ENCODE data around the gene ADCYAP1R1.

Gene ADCYAP1R1

DNA sequence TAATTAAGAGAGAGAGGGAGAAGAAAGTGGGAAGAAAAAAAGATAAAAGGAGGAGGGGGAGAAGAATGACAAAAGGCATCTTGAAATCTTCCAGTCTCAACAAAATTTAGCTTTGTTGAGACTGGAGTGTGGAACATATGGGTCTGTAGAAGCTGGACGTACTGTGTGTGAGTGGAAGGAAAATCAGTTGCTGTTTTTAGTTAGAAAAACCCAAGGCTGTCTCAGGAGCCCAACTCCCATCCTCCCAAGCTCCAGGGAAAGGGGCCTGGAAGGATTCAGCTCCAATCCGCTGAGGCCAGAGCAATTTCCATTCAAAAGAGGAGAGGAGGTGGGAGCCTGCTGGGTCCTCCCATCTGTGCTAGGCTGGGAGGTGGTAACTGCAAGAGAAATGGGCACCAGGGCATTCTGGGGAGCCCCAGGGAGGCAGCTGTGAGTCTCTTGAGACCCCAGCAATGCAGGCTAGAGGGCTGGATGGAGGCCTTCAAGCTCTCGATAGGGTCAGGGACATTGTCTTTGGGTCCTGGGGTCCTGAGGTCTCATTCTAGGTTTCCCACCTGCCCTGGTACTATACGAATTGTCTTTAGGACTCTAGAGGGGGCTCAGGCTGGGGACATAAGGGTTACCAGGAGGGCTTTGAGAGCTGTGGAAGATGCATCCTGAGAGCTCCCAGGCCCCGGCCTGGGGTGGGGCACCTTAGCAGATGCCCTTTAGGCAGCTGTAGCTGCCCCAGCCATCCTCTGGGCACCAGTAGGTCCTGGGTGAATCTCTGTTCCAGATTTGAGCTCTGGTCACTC is 21.4 kb downstream of the ADCYAP1R1 start:
- TF ChIP-seq, protein P1, sequence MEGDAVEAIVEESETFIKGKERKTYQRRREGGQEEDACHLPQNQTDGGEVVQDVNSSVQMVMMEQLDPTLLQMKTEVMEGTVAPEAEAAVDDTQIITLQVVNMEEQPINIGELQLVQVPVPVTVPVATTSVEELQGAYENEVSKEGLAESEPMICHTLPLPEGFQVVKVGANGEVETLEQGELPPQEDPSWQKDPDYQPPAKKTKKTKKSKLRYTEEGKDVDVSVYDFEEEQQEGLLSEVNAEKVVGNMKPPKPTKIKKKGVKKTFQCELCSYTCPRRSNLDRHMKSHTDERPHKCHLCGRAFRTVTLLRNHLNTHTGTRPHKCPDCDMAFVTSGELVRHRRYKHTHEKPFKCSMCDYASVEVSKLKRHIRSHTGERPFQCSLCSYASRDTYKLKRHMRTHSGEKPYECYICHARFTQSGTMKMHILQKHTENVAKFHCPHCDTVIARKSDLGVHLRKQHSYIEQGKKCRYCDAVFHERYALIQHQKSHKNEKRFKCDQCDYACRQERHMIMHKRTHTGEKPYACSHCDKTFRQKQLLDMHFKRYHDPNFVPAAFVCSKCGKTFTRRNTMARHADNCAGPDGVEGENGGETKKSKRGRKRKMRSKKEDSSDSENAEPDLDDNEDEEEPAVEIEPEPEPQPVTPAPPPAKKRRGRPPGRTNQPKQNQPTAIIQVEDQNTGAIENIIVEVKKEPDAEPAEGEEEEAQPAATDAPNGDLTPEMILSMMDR (IDR thresholded peaks at IDR 0.05; ENCODE audit: low read length, missing control alignments), result no peak
- no peak overlapping the region for H3K4me3 ChIP-seq (replicated peaks; ENCODE audit: low read depth, low read length)
- DNase-seq (ENCODE audit: low read depth), result no peak

DNA sequence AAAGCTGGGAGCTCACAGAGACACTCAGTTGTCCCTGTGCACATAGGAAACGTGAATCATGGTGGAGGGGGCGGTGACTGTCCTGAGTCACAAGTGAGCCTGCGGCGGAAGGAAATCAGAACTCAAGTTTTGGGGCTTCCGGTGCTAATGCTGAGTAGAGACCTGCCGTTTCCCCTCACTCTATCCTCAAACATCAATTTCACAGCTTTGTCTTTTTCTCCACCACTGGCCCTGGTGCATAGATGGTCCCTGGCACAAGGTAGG is 21.9 kb downstream of the ADCYAP1R1 start:
- DNase-seq (ENCODE audit: low read depth), result no peak

DNA sequence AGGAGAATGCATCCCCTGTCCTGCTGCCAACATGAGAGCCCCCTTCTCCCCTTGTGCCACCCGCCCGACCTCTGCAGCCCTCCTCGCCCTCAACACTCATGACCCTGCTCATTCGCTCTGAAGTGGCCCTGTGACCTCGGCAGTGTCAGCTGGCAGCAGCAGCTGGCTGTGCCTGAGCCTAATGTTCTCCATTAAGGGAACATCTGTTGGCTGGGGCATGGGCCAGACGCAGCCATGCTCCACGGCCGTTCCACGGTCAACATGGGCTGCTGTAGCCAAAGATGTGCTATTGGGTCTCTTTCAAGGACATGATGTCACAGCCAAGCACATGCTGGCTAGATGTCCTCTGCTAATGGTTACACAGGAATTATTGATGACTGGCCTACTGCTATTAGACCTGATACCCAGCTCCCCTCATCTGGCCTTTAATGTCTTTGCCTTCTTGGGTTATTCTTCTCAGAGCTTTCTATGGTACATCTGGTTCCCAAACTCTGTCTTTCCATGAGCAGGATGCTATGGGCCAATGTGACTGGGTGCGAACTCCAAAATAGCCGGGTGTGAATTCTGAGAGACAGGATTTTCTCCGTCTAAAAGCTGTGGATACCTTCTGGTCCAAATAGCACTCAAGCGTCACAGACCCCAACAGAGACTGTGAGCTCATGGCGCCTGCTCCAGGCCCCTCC is 22.4 kb downstream of the ADCYAP1R1 start:
- DNase-seq (ENCODE audit: low read depth), result no peak
- TF ChIP-seq, protein P1 (IDR thresholded peaks at IDR 0.05; ENCODE audit: low read length, missing control alignments), result no peak
- H3K4me3 ChIP-seq (replicated peaks; ENCODE audit: low read depth, low read length), result no peak overlapping the region

More for the DNA sequence above, 21.9 kb downstream of the ADCYAP1R1 start:
- no peak overlapping the region for H3K4me3 ChIP-seq (replicated peaks; ENCODE audit: low read depth, low read length)
- TF ChIP-seq, protein P1 (IDR thresholded peaks at IDR 0.05; ENCODE audit: low read length, missing control alignments), result no peak

DNA sequence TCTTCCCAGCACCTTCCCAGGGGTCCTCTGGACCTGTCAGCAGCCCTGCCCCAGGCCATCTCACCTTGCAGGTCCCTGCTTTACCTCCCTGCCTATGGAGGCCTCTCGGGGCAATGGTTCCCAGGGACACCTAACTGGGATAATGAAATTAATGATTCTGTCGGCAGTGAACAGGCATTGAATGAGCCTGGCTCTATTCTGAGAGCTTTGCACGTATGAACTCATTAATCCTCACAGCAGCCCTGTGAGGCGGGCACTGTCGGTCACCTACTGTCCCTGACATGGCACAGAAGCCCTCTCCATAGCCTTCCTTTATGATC is 22.9 kb downstream of the ADCYAP1R1 start:
- no peak overlapping the region for H3K4me3 ChIP-seq (replicated peaks; ENCODE audit: low read depth, low read length)
- no peak for DNase-seq (ENCODE audit: low read depth)
- TF ChIP-seq, protein P1 (IDR thresholded peaks at IDR 0.05; ENCODE audit: low read length, missing control alignments), result no peak

DNA sequence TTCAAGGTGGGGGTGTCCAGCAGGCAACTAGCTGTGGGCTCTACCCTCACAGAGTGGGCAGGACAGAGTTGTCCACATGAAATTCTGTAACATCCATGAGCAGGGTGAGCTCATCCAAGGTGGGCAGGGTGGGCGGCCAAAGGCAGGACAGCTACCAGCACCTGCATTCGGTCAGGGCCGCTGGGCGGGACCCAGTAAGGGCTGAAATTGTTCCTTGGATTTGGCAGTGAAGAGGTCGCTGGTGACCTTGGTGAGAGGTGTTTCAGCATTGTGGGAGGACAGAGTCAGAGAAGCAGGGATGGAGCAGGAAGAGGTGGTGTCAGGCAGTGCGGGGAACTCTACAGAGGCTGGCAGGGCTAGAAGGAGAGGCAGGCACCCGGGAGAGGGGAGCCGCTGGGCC is 23.9 kb downstream of the ADCYAP1R1 start:
- no peak for DNase-seq (ENCODE audit: low read depth)
- H3K4me3 ChIP-seq (replicated peaks; ENCODE audit: low read depth, low read length), result no peak overlapping the region
- TF ChIP-seq, protein P1 (IDR thresholded peaks at IDR 0.05; ENCODE audit: low read length, missing control alignments), result no peak

DNA sequence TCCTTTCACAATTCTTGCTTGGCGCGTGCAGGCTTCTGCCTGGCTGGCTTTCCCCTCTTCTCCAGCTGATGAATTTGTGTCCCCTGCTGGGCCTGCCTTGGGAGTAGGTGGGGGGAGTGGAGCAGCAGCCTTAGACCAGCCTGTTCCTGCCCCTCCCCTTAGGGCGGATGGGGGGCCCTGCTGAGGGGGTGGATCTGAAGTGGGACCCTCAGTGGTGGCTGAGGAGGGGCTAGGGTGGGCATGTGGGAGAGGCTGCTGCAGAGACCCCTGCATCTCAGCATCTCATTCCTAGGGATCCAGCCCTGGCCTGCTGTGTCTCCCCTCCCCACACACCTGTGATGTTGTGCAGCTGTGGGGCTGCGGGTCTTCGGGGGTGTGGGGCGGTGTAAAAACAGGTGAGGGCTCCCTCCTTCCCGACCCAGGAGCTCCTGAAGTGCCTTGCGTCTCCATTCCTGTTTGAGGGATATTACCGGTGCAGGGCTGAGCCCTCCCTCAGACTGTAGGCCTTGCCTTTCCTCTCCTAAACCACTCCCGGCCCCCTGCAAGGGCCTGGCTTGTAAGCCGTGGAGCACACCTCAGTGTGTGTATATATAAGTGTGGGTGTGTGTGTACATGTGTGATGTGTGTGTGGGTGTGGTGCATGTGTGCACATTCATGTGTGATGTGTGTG is 24.7 kb downstream of the ADCYAP1R1 start:
- DNase-seq (ENCODE audit: low read depth), result no peak
- no peak overlapping the region for H3K4me3 ChIP-seq (replicated peaks; ENCODE audit: low read depth, low read length)
- TF ChIP-seq, protein P1 (IDR thresholded peaks at IDR 0.05; ENCODE audit: low read length, missing control alignments), result no peak
